OCI-M2 (cell line): Measurements from ENCODE around the gene FAAP20.
A peak's percentile ranks its signal among the peaks of the same experiment; 100 is the strongest.

Experiments used
- DNase-seq: peaks from one replicate; lab custom pipeline; 2025; ENCODE audit not compliant: unreplicated experiment; lab: John Stamatoyannopoulos, UW

The FAAP20 gene

DNA sequence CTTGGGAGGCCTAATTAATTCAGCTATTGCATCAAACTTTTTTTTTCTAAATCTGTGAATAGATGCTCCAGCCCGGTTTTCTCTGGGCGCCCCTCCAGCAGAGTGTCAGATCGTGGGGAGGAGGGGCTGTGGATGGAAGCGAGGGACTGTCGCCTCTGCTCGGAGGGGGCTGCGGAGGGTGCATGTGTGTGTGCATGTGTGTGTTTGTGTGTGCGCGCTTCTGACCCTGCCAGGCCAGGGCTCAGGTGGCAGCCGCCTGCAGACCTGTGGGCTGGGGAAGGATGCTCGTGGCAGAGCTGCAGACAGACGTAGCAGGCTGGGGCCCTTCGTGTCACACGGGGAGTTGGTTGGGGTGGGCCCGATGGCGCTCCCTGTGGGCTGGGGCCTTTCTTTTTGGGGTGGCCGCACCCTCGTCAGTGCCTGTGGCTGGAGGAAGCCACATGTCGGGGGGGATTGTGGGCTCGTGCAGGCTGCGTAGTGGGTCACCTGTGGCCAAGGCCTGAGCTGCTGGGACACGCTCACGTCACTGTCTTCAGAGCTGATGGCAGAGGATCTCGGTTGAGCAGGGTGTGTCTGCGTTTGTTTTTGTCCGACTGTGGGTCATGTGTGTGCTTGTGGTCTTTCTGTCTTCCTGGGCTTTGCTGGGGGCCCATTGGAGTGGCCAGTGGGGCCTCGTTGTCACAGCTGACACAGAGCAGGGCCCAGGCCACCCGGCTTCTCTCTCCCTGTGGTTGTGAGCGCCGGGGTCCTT is 36.4 kb upstream of the FAAP20 start:
- no peak for DNase-seq

DNA sequence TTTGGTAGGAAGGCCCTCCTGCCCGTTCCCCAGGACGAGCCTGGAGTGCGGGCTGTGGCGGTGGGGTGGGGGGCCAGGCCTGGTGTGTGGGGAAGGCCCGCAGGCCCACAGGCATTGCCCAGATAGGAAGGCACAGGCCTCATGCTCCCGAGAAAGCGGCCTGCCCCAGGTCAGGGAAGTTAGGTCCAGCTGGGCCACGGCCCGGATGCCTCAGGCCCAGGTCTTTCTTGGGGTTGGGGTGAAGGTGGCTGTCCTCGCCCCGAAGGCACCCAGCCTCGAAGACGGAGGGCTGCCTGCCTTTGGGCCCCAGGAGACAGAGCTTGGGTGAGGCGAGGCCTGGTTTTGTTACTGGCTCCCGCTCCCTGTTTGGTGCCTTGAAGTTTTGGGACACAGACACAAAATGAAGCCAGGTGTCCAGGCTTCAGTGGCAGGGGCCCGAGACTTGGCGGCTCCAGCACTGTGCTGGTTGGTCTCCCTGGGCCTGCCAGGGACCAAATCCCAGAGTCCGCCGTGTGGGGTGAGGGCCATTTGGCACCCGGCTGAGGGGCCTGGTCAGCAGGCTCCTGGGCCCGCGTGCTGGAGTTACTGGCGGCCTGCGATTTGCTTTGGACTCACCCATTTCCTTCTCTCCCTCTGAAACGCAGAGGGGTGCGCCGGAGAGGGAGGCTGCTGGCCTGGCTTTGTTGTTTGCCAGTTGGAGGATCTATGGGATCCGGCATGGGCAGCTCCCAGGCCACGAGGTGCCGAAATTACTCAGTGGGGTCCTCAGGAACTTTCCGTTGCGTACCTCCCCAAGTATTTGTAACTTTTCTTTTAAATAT is 35.5 kb upstream of the FAAP20 start:
- no peak for DNase-seq

DNA sequence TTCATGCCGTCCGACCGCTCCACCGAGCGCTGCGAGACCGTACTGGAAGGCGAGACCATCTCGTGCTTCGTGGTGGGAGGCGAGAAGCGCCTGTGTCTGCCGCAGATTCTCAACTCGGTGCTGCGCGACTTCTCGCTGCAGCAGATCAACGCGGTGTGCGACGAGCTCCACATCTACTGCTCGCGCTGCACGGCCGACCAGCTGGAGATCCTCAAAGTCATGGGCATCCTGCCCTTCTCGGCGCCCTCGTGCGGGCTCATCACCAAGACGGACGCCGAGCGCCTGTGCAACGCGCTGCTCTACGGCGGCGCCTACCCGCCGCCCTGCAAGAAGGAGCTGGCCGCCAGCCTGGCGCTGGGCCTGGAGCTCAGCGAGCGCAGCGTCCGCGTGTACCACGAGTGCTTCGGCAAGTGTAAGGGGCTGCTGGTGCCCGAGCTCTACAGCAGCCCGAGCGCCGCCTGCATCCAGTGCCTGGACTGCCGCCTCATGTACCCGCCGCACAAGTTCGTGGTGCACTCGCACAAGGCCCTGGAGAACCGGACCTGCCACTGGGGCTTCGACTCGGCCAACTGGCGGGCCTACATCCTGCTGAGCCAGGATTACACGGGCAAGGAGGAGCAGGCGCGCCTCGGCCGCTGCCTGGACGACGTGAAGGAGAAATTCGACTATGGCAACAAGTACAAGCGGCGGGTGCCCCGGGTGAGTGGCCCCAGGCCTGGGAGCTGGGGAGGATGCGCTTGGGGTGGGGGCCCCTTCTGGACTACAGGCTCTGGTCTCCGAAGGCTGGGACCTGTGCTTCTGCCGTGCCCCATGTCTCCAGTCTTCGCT is 34.7 kb upstream of the FAAP20 start:
- DNase-seq, result no peak

DNA sequence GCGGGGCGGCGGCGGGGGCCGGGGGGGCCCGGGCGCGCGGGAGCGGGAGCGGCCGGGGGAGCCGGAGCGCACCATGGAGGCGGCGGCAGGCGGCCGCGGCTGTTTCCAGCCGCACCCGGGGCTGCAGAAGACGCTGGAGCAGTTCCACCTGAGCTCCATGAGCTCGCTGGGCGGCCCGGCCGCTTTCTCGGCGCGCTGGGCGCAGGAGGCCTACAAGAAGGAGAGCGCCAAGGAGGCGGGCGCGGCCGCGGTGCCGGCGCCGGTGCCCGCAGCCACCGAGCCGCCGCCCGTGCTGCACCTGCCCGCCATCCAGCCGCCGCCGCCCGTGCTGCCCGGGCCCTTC is 34.1 kb upstream of the FAAP20 start:
- DNase-seq, result no peak

DNA sequence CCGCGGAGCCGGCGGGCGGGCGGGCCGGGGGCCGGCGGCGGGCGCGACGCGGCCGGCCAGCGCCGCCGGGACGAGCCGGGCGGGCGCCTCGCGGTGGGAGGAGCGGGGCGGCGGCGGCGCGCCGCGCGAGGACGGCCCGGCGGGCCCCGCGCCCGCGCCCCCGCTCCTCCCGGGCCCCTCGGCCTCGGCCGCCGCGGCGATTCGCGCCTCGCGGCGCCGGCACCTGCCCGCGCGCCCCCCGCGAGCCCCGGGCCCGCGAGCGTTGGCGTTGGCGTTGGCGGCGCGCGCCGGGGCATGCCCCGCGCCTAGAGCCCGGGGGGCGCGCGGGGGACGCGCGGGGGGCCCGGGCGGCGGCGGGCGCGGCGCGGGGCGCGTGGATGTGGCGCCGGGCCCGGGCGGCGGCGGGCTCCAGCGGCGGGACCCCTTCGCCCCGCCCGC is 33.6 kb upstream of the FAAP20 start, which contains the start of gene SKI:
Gene SKI, plus strand, starts transcription at position 163 of the 438 bp plus-strand sequence. CDS start 448 bp downstream, outside the sequence.
- no peak for DNase-seq

DNA sequence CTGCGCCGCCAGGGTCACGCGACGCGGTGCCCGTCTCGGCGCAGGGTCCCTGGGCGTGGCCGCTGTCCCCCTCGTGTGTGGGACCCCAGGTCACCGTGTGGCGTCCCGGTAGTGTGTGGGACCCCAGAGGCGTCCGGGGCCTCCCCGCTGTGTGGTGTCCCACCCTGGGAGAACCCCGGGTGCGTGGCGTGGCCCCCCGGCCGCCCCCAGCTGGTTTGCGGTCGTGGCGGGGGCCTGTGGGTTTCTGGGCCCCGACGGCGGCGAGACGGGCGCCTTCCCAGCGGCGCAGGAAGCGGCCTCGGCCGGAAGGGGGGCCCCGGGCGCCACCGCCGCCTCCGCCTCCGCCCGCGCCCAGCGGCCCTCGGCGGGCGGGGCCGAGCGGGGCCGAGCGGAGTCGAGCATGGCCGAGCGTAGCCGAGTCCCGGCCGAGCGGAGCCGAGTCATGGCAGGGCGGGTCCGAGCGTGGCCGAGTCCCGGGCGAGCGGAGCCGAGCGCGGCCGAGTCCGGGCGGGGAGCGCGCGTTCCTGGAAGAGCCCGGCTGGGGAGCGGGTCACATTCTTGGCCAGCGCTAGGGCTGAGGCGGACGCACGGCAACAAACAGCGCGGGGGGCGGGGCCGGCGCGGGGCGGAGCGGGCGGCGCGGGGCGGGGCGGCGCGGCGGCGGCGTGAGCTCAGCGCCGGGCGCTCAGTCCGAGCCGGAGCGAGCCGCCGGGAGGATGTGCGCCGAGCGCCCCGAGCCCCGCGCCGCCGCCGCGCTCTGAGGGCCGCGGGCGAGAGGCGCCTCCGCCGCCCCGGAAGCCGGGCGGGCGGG is 33.0 kb upstream of the FAAP20 start:
- DNase-seq, result peak; percentile 59

DNA sequence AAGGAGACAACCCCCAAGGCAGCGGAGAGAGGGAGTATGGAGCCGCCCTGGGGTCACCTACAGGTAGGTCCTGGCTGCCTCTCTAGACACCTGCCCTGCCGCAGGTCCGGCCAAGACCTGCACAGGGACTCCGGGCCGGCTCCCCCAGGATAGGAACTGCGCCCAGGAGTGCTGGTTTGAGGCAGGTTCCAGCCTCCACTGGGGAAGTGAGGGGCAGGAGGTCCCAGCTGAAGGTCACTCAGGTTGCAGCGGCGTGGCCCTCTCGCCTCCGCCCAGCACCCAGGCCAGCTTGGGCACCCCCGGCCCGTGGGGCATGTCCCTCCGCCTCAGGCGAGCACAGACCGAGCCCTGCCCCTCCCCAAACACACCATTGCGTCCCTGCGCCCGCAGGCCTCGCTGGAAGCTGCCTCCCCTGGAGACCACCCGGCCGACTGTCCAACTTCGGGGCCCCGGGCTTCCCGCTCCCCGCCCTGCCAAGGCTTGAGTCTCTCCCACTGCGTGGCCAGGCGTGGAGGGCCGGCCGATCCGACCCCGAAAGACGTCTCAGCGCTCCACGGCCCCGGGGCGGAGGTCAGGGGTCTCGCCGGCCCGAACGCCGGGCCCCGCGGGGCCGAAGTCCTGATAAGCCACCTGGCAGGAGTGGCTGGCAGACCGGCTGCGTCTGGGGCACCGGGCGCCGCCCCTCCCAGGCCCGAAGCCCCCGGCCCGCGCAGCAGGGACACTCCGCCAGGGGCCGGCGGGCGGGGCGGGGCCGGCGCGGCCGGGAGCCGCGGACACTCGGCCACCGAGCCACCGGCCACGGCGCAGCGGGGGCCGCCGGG is 32.2 kb upstream of the FAAP20 start:
- no peak for DNase-seq

DNA sequence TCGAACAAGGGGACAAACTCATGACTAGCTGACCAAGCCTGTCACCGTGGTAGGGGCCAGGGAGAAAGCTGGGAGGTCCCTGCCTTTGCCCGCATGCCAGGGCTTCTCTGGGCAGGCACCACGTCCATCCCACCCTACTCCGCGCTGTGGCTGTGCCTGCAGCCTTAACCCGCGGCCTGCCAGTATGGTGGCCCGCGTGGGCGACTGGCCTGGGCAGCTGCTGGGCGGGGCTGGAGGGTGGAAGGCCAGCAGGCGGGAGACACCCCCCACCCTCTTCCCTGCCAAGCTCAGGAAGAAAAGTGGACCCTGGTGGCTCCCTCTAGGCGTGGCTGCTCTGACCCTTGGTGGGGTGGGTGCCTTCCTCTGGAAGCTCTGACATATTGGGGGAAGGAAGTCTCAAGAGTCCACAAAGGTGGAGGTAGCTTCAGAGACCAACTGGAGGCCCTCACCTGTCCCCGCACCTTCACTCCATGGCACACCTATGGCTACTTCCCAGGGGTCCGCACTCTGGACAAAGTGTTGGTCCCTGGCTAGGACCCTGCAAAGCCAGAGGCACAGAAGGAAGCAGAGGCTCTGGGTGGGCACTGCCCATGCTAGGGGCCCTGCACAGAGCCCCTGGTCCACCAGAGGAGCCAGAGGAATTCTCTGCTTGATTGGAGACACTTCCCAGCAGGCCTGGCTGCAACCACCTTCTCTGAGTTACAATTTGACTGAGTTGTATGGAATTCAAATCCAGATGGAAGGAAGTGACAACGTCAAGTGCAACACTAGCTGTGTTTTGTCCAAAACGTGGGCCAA is 30.3 kb upstream of the FAAP20 start:
- no peak for DNase-seq

DNA sequence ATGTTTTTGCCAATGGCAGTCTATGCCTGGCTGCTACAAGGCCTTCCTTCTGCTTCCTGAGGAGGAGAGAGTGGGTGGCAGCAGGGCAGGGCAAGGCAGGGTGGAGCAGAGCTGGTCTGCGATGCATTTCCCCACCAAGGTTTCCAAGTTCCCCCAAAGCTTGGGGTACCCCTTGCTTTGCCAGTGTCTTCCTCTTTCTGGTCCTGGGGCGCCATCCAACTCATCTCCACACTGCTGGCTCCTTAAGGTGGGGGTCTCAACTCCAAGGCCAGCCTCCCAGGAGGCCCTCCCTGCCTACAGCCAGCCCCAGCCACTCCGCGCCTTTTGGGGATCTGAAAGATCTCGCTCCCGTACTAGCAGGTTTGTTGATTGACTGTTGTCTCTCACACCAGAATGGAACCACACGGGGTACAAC is 29.6 kb upstream of the FAAP20 start:
- no peak for DNase-seq

DNA sequence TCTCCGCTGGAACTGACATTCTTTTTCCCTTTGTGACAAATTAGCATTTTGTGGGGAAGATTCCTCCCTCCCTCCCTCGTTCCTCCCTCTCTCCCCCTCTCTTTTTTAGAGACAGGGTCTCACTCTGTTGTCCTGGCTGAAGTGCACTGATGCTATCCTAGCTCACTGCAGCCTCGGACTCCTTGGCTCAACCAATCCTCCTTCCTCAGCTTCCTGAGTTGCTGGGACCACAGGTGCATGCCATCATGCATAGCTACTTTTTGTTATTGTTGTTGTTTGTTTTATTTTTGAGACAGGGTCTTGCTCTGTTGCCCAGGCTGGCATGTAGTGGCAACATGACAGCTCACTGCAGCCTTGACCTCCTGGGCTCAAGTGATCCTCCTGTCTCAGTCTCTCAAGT is 26.7 kb upstream of the FAAP20 start:
- no peak for DNase-seq

DNA sequence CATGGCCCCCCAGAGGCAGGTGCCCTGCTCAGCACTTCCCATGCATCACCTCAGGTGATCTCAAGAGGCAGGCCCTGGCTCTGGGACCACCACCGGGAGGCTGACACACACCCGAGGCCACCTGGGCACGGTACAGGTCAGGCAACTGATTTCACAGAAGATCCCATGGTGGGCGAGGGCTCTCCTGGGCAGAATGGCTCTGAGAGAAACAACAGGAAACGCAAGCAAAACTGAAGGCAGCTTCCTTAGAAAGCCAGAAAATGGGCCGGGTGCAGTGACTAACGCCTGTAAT is 22.1 kb upstream of the FAAP20 start:
- no peak for DNase-seq

DNA sequence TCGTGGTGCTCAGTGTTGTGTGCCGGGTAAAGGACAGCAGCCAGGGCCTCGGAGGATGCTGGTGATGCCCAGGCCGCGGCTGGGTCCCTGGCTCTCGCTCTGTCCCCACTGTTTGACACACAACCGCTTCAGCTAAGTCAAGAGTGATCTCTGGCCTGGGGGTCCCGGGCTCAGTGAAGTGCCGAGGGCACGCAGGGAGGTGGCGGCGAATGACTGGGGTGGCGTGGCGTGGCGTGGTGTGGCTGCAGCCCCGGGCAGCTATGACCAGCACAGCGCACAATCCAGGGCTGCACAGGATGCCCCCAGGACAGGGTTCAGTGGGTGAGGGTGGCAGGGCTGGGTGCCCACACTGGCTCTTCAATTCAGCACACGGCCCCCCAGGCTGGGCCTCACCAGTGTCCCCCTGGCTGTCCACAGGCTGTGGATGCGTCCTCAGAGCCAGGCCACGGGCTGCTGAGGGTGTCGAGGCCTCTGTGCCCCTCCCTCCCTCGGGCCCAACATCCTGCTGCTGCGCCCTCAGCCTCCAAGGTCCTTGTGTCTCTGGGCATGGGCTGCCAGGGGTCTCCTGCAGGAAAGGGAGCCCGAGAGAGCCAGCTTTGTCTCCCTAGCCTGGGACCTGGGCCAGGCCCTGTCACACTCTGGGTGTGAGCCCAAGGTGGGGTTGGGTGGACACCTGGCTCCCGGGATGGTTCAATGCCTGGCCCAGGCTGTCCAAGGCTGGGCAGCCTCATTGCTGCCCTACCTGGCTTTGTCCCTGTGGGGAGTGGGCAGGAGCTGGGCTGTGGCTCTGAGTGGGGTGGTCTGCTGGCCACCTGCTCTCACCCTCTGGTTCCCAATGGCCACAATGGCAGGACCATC is 21.6 kb upstream of the FAAP20 start:
- DNase-seq, result no peak

DNA sequence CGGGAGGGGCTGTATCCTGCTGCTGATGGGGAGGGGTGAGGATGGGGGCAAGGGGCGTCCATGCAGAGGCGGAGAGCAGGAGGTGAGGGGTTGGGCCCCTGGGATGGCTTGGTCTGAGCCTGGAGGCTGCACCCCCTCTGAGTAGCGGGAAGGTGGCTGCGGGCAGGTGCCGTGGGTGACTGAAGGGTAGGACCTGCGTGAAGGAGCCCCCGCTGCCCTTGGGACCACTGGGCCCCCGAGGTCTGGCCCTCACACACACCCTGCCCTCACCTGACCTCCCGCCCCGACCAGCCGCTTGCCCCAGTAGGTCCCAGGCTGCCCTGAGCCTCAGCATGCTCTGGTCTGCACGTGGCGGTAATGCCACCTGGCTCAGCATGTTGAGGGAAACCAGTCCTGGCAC is 20.8 kb upstream of the FAAP20 start:
- DNase-seq, result no peak

DNA sequence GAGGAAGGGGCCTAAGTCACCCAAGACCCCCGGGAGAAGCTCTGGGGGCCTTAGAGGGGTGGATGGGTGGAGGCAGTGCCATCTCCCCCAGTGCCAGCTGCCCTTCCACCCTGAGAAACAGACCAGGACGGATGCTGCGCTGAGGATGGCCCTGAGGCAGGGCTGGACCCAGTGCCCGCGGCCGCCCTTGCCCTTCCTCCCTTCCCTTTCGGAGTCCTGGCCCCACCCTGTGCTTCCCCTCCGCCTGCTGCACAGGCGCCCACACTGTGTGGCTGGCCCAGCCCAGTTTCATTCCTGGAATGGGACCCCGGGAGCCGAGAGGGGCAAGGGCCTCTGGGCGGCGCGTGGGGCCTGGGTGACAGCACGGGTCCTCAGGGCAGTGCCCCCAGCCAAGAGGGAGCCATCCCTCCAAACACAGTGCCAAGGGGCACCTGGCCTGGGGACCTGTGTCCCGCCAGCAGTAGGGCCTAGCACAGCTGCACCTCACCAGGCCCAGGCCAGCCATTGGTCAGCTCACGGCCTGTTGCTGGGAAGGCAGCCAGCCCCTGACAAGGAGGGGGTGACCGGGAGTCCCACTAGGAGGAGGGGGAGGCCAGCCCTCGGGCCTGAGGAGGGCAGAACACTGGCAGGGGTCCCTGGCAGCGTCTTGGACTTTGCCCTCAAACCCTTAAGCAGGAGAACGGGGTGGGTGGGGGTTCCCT is 20.1 kb upstream of the FAAP20 start:
- no peak for DNase-seq

DNA sequence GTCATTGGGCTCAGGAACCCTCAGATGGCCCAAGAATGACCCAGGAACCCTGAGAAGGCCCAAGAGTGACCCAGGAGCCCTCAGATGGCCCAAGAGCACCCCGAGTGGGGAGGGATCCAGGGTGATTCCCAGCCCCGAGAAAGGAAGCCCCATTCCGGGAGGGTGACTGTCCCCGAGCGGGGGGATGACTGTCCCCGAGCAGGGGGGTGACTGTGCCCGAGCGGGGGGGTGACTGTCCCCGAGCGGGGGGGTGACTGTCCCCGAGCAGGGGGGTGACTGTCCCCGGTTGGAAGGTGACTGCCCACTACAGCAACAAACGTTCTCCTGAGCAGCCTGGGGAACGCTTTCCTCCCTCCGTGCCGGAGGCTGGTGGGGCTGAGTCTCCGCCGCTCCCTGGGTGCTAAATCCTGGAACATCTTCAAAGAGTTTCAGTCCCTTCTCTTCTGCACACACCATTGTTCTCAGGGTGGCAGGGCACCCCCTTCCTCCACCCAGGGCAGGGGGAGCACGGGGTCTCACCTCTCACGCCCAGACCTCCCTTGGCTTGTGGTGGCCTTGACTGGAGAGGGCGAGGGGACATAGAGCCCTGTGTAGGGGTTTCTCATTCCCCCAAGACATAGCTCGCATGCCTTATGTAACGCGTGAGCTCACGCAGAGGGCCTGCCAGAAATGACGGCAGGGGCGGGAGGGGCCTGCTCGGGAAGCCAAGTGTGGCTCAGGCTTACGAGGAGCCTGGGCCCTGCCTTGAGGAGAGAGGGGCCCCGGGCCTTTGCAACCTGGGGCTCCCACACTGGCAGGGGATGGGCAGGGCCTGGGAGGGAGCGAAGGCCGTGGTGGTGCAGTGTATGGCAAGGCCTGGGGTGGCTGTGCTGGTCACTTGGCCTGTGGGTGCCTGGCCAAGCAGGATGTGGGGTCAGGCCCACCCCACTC is 19.3 kb upstream of the FAAP20 start:
- no peak for DNase-seq
